GM18505 (cell line): ENCODE results near the gene LRRC1.

Experiments
- ATAC-seq: cut with Tn5 transposase; IDR thresholded peaks from one replicate; pipeline ENCODE4 v1.9.1; 2021; ENCODE audit not compliant: unreplicated experiment
- POLR2A ChIP-seq: IDR thresholded peaks from 4 replicates; pipeline ENCODE4 v1.6.1; 2011; ENCODE audit warnings: borderline replicate concordance; ENCODE audit not compliant: insufficient read depth, insufficient read length; ENCODE audit errors: extremely low read depth

LRRC1 gene

GRCh38 chr6:53926505-53926904, 131.7 kb downstream of the LRRC1 start:
- no peak for TF ChIP-seq POLR2A
- ATAC-seq: no peak

- ATAC-seq: no peak
- TF ChIP-seq POLR2A: no peak
These were observed 133.8 kb downstream of the LRRC1 start for GRCh38 chr6:53928641-53929040.

GRCh38 chr6:53929041-53929820, 134.4 kb downstream of the LRRC1 start:
- ATAC-seq: no peak

GRCh38 chr6:53929821-53930120, 135.0 kb downstream of the LRRC1 start:
- TF ChIP-seq POLR2A: no peak
- no peak for ATAC-seq

More at GRCh38 chr6:53929041-53929820, 134.4 kb downstream of the LRRC1 start:
- no peak for TF ChIP-seq POLR2A

GRCh38 chr6:53930330-53930729, 135.5 kb downstream of the LRRC1 start:
- no peak for ATAC-seq
- no peak for TF ChIP-seq POLR2A

GRCh38 chr6:53931086-53931485, 136.3 kb downstream of the LRRC1 start:
- TF ChIP-seq POLR2A: no peak
- no peak for ATAC-seq

GRCh38 chr6:53932516-53932915, 137.7 kb downstream of the LRRC1 start:
- no peak for ATAC-seq
- no peak for TF ChIP-seq POLR2A

GRCh38 chr6:53934023-53934422, 139.2 kb downstream of the LRRC1 start:
- TF ChIP-seq POLR2A: no peak
- ATAC-seq: no peak

- TF ChIP-seq POLR2A: no peak
- no peak for ATAC-seq
These were observed 142.7 kb downstream of the LRRC1 start for GRCh38 chr6:53937461-53937860.

- no peak for TF ChIP-seq POLR2A
- ATAC-seq: no peak
These were observed 144.0 kb downstream of the LRRC1 start for GRCh38 chr6:53938810-53939209.

GRCh38 chr6:53939830-53940229, 145.0 kb downstream of the LRRC1 start:
- ATAC-seq: no peak
- TF ChIP-seq POLR2A: no peak

GRCh38 chr6:53943395-53943794, 148.6 kb downstream of the LRRC1 start:
- no peak for ATAC-seq
- no peak for TF ChIP-seq POLR2A

- no peak for ATAC-seq
- TF ChIP-seq POLR2A: no peak
These were observed 149.3 kb downstream of the LRRC1 start for GRCh38 chr6:53944091-53944490.

GRCh38 chr6:53944543-53944942, 149.7 kb downstream of the LRRC1 start:
- ATAC-seq: no peak
- no peak for TF ChIP-seq POLR2A
